HCT116 (cell line): ENCODE results near the gene TYR. TPM values are rescaled to one million over a fixed set of nuclear protein-coding genes. Genes with fewer than 3 reads are reported as not detected.
A peak's percentile ranks its signal among the peaks of the same experiment; 100 is the strongest.

ENCODE experiments used
- ATAC-seq: fragments of 200-7000 bp; cut with Tn5 transposase; 2 replicates; pipeline ENCODE4 v1.9.1; 2020; ENCODE audit warnings: mild to moderate bottlenecking, moderate library complexity
- BruUV-seq: library from RNA; stranded (reverse); fragments of 400-500 nt; replicated peaks from 2 replicates; lab custom pipeline; 2021; lab: Mats Ljungman, UMichigan
- CTCF ChIA-PET: fragments of 300-600 bp; sonication (Branson Sonifier 250); formaldehyde crosslinking; loops from one replicate; lab custom pipeline; 2021; ENCODE audit warnings: antibody characterized with exemption; lab: Charles Lee
- POLR2A ChIA-PET: fragments of 300-600, 350-600 bp; sonication (Branson Sonifier 250); formaldehyde crosslinking; loops from one replicate; lab custom pipeline; 2021; ENCODE audit warnings: antibody characterized with exemption; lab: Charles Lee
- RAD21 ChIA-PET, 2 experiments: fragments of 300-600 bp; sonication (Branson Sonifier 250); formaldehyde crosslinking; loops; one replicate each; lab custom pipeline; 2023; ENCODE audit warnings: low total read pairs in 2 of 2; ENCODE audit not compliant: uncharacterized antibody in 2 of 2, unreplicated experiment in 2 of 2, low non-redundant PET in 1 of 2; lab: Charles Lee
- DNase-seq: peaks from one replicate; pipeline ENCODE4 v3.0.0-alpha.2; 2010; ENCODE audit warnings: low read depth, low spot score
- H2AFZ ChIP-seq: fragments of 200-600 bp; shearing (Covaris generic), sonication (generic); 2 replicates; pipeline ENCODE4 v1.6.1; 2017; ENCODE audit warnings: low read depth, mixed run types, mixed read lengths, antibody characterized with exemption, low read length; ENCODE audit not compliant: poor library complexity, severe bottlenecking
- H3K27ac ChIP-seq: 2 replicates; pipeline ENCODE4 v1.5.1; 2012; ENCODE audit warnings: low read depth, low read length
- H3K27me3 ChIP-seq: fragments of 200-600 bp; sonication (generic); 2 replicates; pipeline ENCODE4 v1.6.1; 2016; ENCODE audit warnings: mixed run types, low read length, mixed read lengths; ENCODE audit not compliant: insufficient read depth
- H3K36me3 ChIP-seq, 2 experiments: fragments of 200-500 bp in 1 of 2; fragments of 200-600 bp in 1 of 2; sonication (Bioruptor generic) in 1 of 2; sonication (generic) in 1 of 2; 2 replicates each; pipeline versions ENCODE4 v1.5.1 to v1.6.1; 2014 to 2016; ENCODE audit warnings: low read length in 2 of 2, inconsistent platforms in 1 of 2, mixed read lengths in 1 of 2, mixed run types in 1 of 2; ENCODE audit not compliant: insufficient read depth in 2 of 2, control insufficient read depth in 1 of 2
- H3K4me1 ChIP-seq, 2 experiments: fragments of 200-600 bp in 1 of 2; sonication (generic) in 1 of 2; 2 replicates each; pipeline versions ENCODE4 v1.5.1 to v1.6.1; 2012 to 2017; ENCODE audit warnings: low read length in 2 of 2, inconsistent platforms in 1 of 2, mild to moderate bottlenecking in 1 of 2, mixed read lengths in 1 of 2, mixed run types in 1 of 2, moderate library complexity in 1 of 2; ENCODE audit not compliant: insufficient read depth in 2 of 2, control insufficient read depth in 1 of 2
- H3K4me2 ChIP-seq: fragments of 200-600 bp; sonication (generic); 2 replicates; pipeline ENCODE4 v1.6.1; 2017; ENCODE audit warnings: mixed run types, low read length, mixed read lengths
- H3K4me3 ChIP-seq, 2 experiments: fragments of 200-600 bp in 1 of 2; sonication (generic) in 1 of 2; replicated peaks in 1 of 2; 2 replicates each; pipeline ENCODE4 v1.5.1; 2011 to 2016; ENCODE audit warnings: low read length in 2 of 2, control low read depth in 1 of 2, low read depth in 1 of 2, mild to moderate bottlenecking in 1 of 2, mixed read lengths in 1 of 2, mixed run types in 1 of 2
- H3K79me2 ChIP-seq: fragments of 200-600 bp; sonication (generic); 2 replicates; pipeline ENCODE4 v1.6.1; 2017; ENCODE audit warnings: mild to moderate bottlenecking, mixed run types, low read length, moderate library complexity, mixed read lengths; ENCODE audit not compliant: insufficient read depth
- H3K9ac ChIP-seq: fragments of 200-600 bp; sonication (generic); 2 replicates; pipeline ENCODE4 v1.6.1; 2016; ENCODE audit warnings: low read length, mixed read lengths
- H3K9me2 ChIP-seq: fragments of 200-600 bp; sonication (generic), shearing (Covaris generic); 2 replicates; pipeline ENCODE4 v1.6.1; 2017; ENCODE audit warnings: mixed run types, mild to moderate bottlenecking, moderate library complexity; ENCODE audit not compliant: insufficient read depth
- H3K9me3 ChIP-seq, 2 experiments: fragments of 200-500 bp in 1 of 2; fragments of 200-600 bp in 1 of 2; sonication (Bioruptor generic) in 1 of 2; sonication (generic) in 1 of 2; 2 replicates each; pipeline ENCODE4 v1.6.1; 2014 to 2017; ENCODE audit warnings: low read length in 2 of 2, mixed read lengths in 2 of 2, inconsistent platforms in 1 of 2, low read depth in 1 of 2, mild to moderate bottlenecking in 1 of 2, mixed run types in 1 of 2, moderate library complexity in 1 of 2; ENCODE audit not compliant: control insufficient read depth in 1 of 2, insufficient read depth in 1 of 2
- H4K20me1 ChIP-seq: fragments of 200-600 bp; sonication (generic), shearing (Covaris generic); 2 replicates; pipeline ENCODE4 v1.6.1; 2017; ENCODE audit warnings: mixed run types, mild to moderate bottlenecking, moderate library complexity; ENCODE audit not compliant: insufficient read depth
- ATF3 ChIP-seq: IDR thresholded peaks from 2 replicates; pipeline ENCODE4 v1.6.1; 2012
- CEBPB ChIP-seq: IDR thresholded peaks from 2 replicates; pipeline ENCODE4 v1.6.1; 2012; ENCODE audit warnings: low read depth
- EGR1 ChIP-seq: IDR thresholded peaks from 2 replicates; pipeline ENCODE4 v1.6.1; 2012; ENCODE audit warnings: low read depth
- ELF1 ChIP-seq: IDR thresholded peaks from 2 replicates; pipeline ENCODE4 v1.6.1; 2012; ENCODE audit warnings: low read depth, borderline replicate concordance
- EZH2 ChIP-seq: fragments of 200-600 bp; sonication (generic); IDR thresholded peaks from 2 replicates; pipeline ENCODE4 v1.6.1; 2017; ENCODE audit warnings: antibody characterized with exemption, mixed run types
- EZH2phosphoT487 ChIP-seq: fragments of 200-600 bp; IDR thresholded peaks from 2 replicates; pipeline ENCODE4 v1.6.1; 2018; ENCODE audit warnings: antibody characterized with exemption, borderline replicate concordance
- JUND ChIP-seq: IDR thresholded peaks from 2 replicates; pipeline ENCODE4 v1.6.1; 2012
- MAX ChIP-seq: IDR thresholded peaks from 2 replicates; pipeline ENCODE4 v1.6.1; 2012
- REST ChIP-seq: IDR thresholded peaks from 2 replicates; pipeline ENCODE4 v1.6.1; 2012; ENCODE audit warnings: low read depth
- SIN3A ChIP-seq: IDR thresholded peaks from 2 replicates; pipeline ENCODE4 v1.6.1; 2012; ENCODE audit warnings: low read depth
- TCF7L2 ChIP-seq: IDR thresholded peaks from 2 replicates; pipeline ENCODE4 v1.7.0; 2011; ENCODE audit warnings: borderline replicate concordance, inconsistent platforms; ENCODE audit not compliant: insufficient read depth, insufficient read length; ENCODE audit errors: extremely low read depth
- intact Hi-C: fragments of 100-400 bp; cut with micrococcal nuclease; formaldehyde crosslinking; loops from 2 replicates; pipeline ENCODE4 v1.10.0; 2022
- total RNA-seq: library from RNA; stranded (reverse); gene quantifications from one replicate; pipeline ENCODE4 v1.2.1, GENCODE V29; 2021; ENCODE audit not compliant: unreplicated experiment
- TF ChIP-seq, protein P1 (sequence below), 3 experiments: fragments of 200-600 bp in 1 of 3; sonication (generic) in 1 of 3; IDR thresholded peaks in 2 of 3; conservative IDR thresholded peaks in 1 of 3; 2 replicates each; pipeline ENCODE4 v1.5.1; 2012 to 2017; ENCODE audit warnings: low read depth in 2 of 3, low read length in 2 of 3, antibody characterized with exemption in 1 of 3, borderline replicate concordance in 1 of 3, control low read depth in 1 of 3, mild to moderate bottlenecking in 1 of 3, mixed read lengths in 1 of 3, mixed run types in 1 of 3, moderate library complexity in 1 of 3; ENCODE audit not compliant: insufficient read depth in 1 of 3

Gene TYR
- total RNA-seq, 1 experiment from 2014 or later: not detected

- H4K20me1 ChIP-seq: no peaks in the 10 kb centered on the region
- no peak overlapping the region for H3K4me3 ChIP-seq
- H3K27ac ChIP-seq: no peak overlapping the region
- RAD21 ChIA-PET: no interaction called here
- DNase-seq (no peak), ATAC-seq (no peak)
- H3K9ac ChIP-seq: no peak overlapping the region
- no peaks in the 10 kb centered on the region for H3K9me2 ChIP-seq
- no peak overlapping the region for H3K4me2 ChIP-seq
- peak overlapping the region; percentile 45 for H2AFZ ChIP-seq
- CTCF ChIA-PET: no interaction called here
- no peaks in the 10 kb centered on the region for H3K4me1 ChIP-seq
- no peak for TF ChIP-seq TCF7L2
- no peak for TF ChIP-seq EGR1
- TF ChIP-seq ELF1: no peak
- no peak for TF ChIP-seq EZH2
- no peak for TF ChIP-seq CEBPB
- TF ChIP-seq JUND: no peak
- TF ChIP-seq REST: no peak
- no peak for TF ChIP-seq EZH2phosphoT487
- no peak for TF ChIP-seq SIN3A
- TF ChIP-seq MAX: no peak
- TF ChIP-seq, protein P1, sequence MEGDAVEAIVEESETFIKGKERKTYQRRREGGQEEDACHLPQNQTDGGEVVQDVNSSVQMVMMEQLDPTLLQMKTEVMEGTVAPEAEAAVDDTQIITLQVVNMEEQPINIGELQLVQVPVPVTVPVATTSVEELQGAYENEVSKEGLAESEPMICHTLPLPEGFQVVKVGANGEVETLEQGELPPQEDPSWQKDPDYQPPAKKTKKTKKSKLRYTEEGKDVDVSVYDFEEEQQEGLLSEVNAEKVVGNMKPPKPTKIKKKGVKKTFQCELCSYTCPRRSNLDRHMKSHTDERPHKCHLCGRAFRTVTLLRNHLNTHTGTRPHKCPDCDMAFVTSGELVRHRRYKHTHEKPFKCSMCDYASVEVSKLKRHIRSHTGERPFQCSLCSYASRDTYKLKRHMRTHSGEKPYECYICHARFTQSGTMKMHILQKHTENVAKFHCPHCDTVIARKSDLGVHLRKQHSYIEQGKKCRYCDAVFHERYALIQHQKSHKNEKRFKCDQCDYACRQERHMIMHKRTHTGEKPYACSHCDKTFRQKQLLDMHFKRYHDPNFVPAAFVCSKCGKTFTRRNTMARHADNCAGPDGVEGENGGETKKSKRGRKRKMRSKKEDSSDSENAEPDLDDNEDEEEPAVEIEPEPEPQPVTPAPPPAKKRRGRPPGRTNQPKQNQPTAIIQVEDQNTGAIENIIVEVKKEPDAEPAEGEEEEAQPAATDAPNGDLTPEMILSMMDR (IDR thresholded peaks at IDR 0.05 in 2 of 3, conservative IDR thresholded peaks at IDR 0.05 in 1 of 3; ENCODE audit: borderline replicate concordance in 1 of 3, insufficient read depth in 1 of 3, low read depth in 2 of 3, low read length in 2 of 3): no peak
- TF ChIP-seq ATF3: no peak
- H3K36me3 ChIP-seq: no peaks in the 10 kb centered on the region
- POLR2A ChIA-PET: no interaction called here
- no peaks in the 10 kb centered on the region for H3K9me3 ChIP-seq
- no TSS peak for BruUV-seq
- intact Hi-C loops: no loop called here
- no peaks in the 10 kb centered on the region for H3K27me3 ChIP-seq
- H3K79me2 ChIP-seq: no peaks in the 10 kb centered on the region
Observed at GRCh38 chr11:89163686-89164085, 14.0 kb upstream of the TYR start.
